Stimulated activated CD8-positive, alpha-beta memory T cell treated with anti-CD3 and anti-CD28 coated beads, Interleukin-4, amount 100 ng/mL, for 1 hour (primary cell): ENCODE data around the gene GPATCH1.
"Not testable (repeated sequence)": the region's sequence is repeated elsewhere in the genome, so short reads cannot be mapped to it uniquely, and the experiment has no call there.

ENCODE experiments used
- DNase-seq, 2 donors: peaks; one replicate each; pipeline ENCODE4 v3.0.0-alpha.2; 2020; ENCODE audit warnings: low read depth in 2 of 2, low spot score in 1 of 2

The GPATCH1 gene

GRCh38 chr19:33157906-33158305 lies 76.9 kb downstream of the GPATCH1 start:
- no peak for DNase-seq

- DNase-seq = no peak
Observed at GRCh38 chr19:33158365-33158764, 77.4 kb downstream of the GPATCH1 start.

- DNase-seq = no peak
Observed at GRCh38 chr19:33159149-33159548, 78.2 kb downstream of the GPATCH1 start.

- DNase-seq = no peak
Observed at GRCh38 chr19:33159893-33160292, 78.9 kb downstream of the GPATCH1 start.

- DNase-seq = no peak
Observed at GRCh38 chr19:33161201-33161600, 80.2 kb downstream of the GPATCH1 start.

GRCh38 chr19:33163481-33163880 lies 82.5 kb downstream of the GPATCH1 start:
- no peak for DNase-seq

- DNase-seq = not testable (repeated sequence)
Observed at GRCh38 chr19:33166037-33166436, 85.1 kb downstream of the GPATCH1 start.

- no peak for DNase-seq
Observed at GRCh38 chr19:33167438-33167837, 86.5 kb downstream of the GPATCH1 start.

GRCh38 chr19:33168528-33168927 lies 87.5 kb downstream of the GPATCH1 start:
- no peak for DNase-seq

GRCh38 chr19:33171222-33171795 lies 90.3 kb downstream of the GPATCH1 start:
- no peak for DNase-seq

GRCh38 chr19:33171916-33172359 lies 91.0 kb downstream of the GPATCH1 start:
- no peak for DNase-seq

- no peak for DNase-seq
Observed at GRCh38 chr19:33174186-33174585, 93.2 kb downstream of the GPATCH1 start.

- no peak for DNase-seq
Observed at GRCh38 chr19:33175156-33175782, 94.3 kb downstream of the GPATCH1 start.

- DNase-seq = no peak
Observed at GRCh38 chr19:33175886-33176669, 95.1 kb downstream of the GPATCH1 start.

- DNase-seq = peak; percentile 91
Observed at GRCh38 chr19:33176670-33177416, 95.9 kb downstream of the GPATCH1 start.

- peak; percentile 53 to 61 for DNase-seq
Observed at GRCh38 chr19:33177417-33177979, 96.5 kb downstream of the GPATCH1 start.
